ENCODE measurements around the gene MCCC2.

Gene MCCC2

GRCh38 chr5:71681296-71681695 lies 94.2 kb downstream of the MCCC2 start:
- no peak for TF ChIP-seq CTCF (IDR thresholded peaks at IDR 0.05; ENCODE audit: low read depth, low read length, missing control alignments)
- no peaks in the 10 kb centered on the region for H3K36me3 ChIP-seq (replicated peaks)
- in situ Hi-C loops (cut with HindIII; ENCODE audit: low pct_ligation_motif_present, low sequenced_read_pairs), result no loop called here
- H3K4me3 ChIP-seq (ENCODE audit: low read depth, low read length), result no peak overlapping the region
- peaks cover 2% of the 10 kb centered on the region for H3K27me3 ChIP-seq (replicated peaks)
- peak; percentile 12 for DNase-seq
- no peak overlapping the region for H3K27ac ChIP-seq

GRCh38 chr5:71684309-71684708 lies 97.2 kb downstream of the MCCC2 start:
- Histone ChIP-seq H3K36me3 (replicated peaks) (no peaks in the 10 kb centered on the region), H3K4me3 (ENCODE audit: low read depth, low read length) (no peak overlapping the region), H3K27me3 (replicated peaks) (no peaks in the 10 kb centered on the region), H3K27ac (no peak overlapping the region)
- TF ChIP-seq CTCF (IDR thresholded peaks at IDR 0.05; ENCODE audit: low read depth, low read length, missing control alignments), result no peak
- no peak for DNase-seq
- in situ Hi-C loops (cut with HindIII; ENCODE audit: low pct_ligation_motif_present, low sequenced_read_pairs), result no loop called here

- H3K4me3 ChIP-seq (ENCODE audit: low read depth, low read length), result no peak overlapping the region
- no peak overlapping the region for H3K27ac ChIP-seq
- TF ChIP-seq CTCF (IDR thresholded peaks at IDR 0.05; ENCODE audit: low read depth, low read length, missing control alignments), result no peak
- DNase-seq, result peak; percentile 17
- H3K27me3 ChIP-seq (replicated peaks), result no peaks in the 10 kb centered on the region
- H3K36me3 ChIP-seq (replicated peaks), result no peaks in the 10 kb centered on the region
- in situ Hi-C loops (cut with HindIII; ENCODE audit: low pct_ligation_motif_present, low sequenced_read_pairs), result no loop called here
These were observed 106.8 kb downstream of the MCCC2 start for GRCh38 chr5:71693828-71694427.

GRCh38 chr5:71695071-71695470 lies 107.9 kb downstream of the MCCC2 start:
- in situ Hi-C loops (cut with HindIII; ENCODE audit: low pct_ligation_motif_present, low sequenced_read_pairs), result no loop called here
- no peaks in the 10 kb centered on the region for H3K36me3 ChIP-seq (replicated peaks)
- no peak overlapping the region for H3K4me3 ChIP-seq (ENCODE audit: low read depth, low read length)
- DNase-seq, result no peak
- H3K27me3 ChIP-seq (replicated peaks), result no peaks in the 10 kb centered on the region
- no peak for TF ChIP-seq CTCF (IDR thresholded peaks at IDR 0.05; ENCODE audit: low read depth, low read length, missing control alignments)
- no peak overlapping the region for H3K27ac ChIP-seq

GRCh38 chr5:71695595-71695994 lies 108.5 kb downstream of the MCCC2 start:
- DNase-seq, result no peak
- TF ChIP-seq CTCF (IDR thresholded peaks at IDR 0.05; ENCODE audit: low read depth, low read length, missing control alignments), result no peak

DNA sequence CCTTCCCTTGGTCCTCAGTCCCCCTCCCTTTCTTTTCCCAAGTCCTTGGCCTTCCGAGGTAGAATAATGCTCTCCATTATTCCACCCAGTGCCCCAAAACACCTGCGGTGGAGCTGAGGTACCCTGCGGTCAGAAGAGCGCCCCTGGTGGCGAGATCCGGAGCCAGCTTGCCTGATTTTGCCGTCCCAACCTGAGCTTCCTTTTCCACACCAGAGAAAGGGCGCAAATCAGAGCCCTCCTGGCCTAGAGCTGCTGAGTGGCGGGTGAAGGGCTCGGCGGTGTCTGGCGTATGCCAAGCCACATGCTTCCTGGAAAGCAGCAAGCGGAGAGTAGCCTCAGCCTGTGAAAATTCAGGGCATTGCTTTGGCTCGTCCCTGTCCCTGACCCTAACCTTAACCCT lies 110.8 kb downstream of the MCCC2 start:
- Histone ChIP-seq H3K27me3 (replicated peaks) (no peaks in the 10 kb centered on the region), H3K27ac (no peak overlapping the region), H3K36me3 (replicated peaks) (no peaks in the 10 kb centered on the region), H3K4me3 (ENCODE audit: low read depth, low read length) (no peak overlapping the region)
- in situ Hi-C loops (cut with HindIII; ENCODE audit: low pct_ligation_motif_present, low sequenced_read_pairs), result no loop called here
- DNase-seq, result no peak
- peak; percentile 72 for TF ChIP-seq CTCF (IDR thresholded peaks at IDR 0.05; ENCODE audit: low read depth, low read length, missing control alignments)

More at GRCh38 chr5:71695595-71695994, 108.5 kb downstream of the MCCC2 start:
- no peaks in the 10 kb centered on the region for H3K36me3 ChIP-seq (replicated peaks)
- no peaks in the 10 kb centered on the region for H3K27me3 ChIP-seq (replicated peaks)
- H3K4me3 ChIP-seq (ENCODE audit: low read depth, low read length), result no peak overlapping the region
- in situ Hi-C loops (cut with HindIII; ENCODE audit: low pct_ligation_motif_present, low sequenced_read_pairs), result no loop called here
- no peak overlapping the region for H3K27ac ChIP-seq
